PFSK-1 (cell line): ENCODE results near the gene ERBB4.

Experiments
- FOXP2 ChIP-seq: optimal IDR thresholded peaks from 2 replicates; pipeline ENCODE3; 2011; ENCODE audit warnings: borderline replicate concordance, control low read depth, inconsistent platforms; ENCODE audit not compliant: insufficient read depth; ENCODE audit errors: extremely low read length, extremely low read depth
- POLR2AphosphoS5 ChIP-seq: IDR thresholded peaks from 2 replicates; pipeline ENCODE4 v1.6.1; 2012; ENCODE audit warnings: low read depth, mild to moderate bottlenecking, control low read depth, low read length, moderate library complexity
- REST ChIP-seq, 2 experiments: IDR thresholded peaks; 2 replicates each; pipeline versions ENCODE4 v1.6.1 to v1.8.0; 2011 to 2012; ENCODE audit warnings: low read depth in 2 of 2, low read length in 2 of 2, control low read depth in 1 of 2, inconsistent platforms in 1 of 2, mild to moderate bottlenecking in 1 of 2, moderate library complexity in 1 of 2; ENCODE audit not compliant: insufficient read depth in 1 of 2
- SIN3A ChIP-seq: IDR thresholded peaks from 2 replicates; pipeline ENCODE4 v1.6.1; 2012; ENCODE audit warnings: mild to moderate bottlenecking, low read length, moderate library complexity, borderline replicate concordance; ENCODE audit not compliant: insufficient read depth
- TAF1 ChIP-seq: IDR thresholded peaks from 2 replicates; pipeline ENCODE4 v1.6.1; 2012; ENCODE audit warnings: low read length, control low read depth, borderline replicate concordance; ENCODE audit not compliant: insufficient read depth

ERBB4 gene

GRCh38 chr2:211955648-211956047, 583.0 kb downstream of the ERBB4 start:
- no peak for TF ChIP-seq TAF1
- TF ChIP-seq REST (IDR thresholded peaks at IDR 0.05; ENCODE audit: insufficient read depth in 1 of 2, low read depth in 2 of 2, low read length in 2 of 2): no peak
- no peak for TF ChIP-seq SIN3A
- TF ChIP-seq FOXP2: no peak
- no peak for TF ChIP-seq POLR2AphosphoS5

GRCh38 chr2:211948932-211949331, 589.7 kb downstream of the ERBB4 start:
- no peak for TF ChIP-seq FOXP2
- no peak for TF ChIP-seq REST (IDR thresholded peaks at IDR 0.05; ENCODE audit: insufficient read depth in 1 of 2, low read depth in 2 of 2, low read length in 2 of 2)
- no peak for TF ChIP-seq TAF1
- no peak for TF ChIP-seq SIN3A
- no peak for TF ChIP-seq POLR2AphosphoS5

GRCh38 chr2:211946960-211947359, 591.6 kb downstream of the ERBB4 start:
- no peak for TF ChIP-seq REST (IDR thresholded peaks at IDR 0.05; ENCODE audit: insufficient read depth in 1 of 2, low read depth in 2 of 2, low read length in 2 of 2)
- TF ChIP-seq FOXP2: no peak
- TF ChIP-seq SIN3A: no peak
- TF ChIP-seq TAF1: no peak
- TF ChIP-seq POLR2AphosphoS5: no peak

GRCh38 chr2:211944572-211944971, 594.0 kb downstream of the ERBB4 start:
- TF ChIP-seq REST (IDR thresholded peaks at IDR 0.05; ENCODE audit: insufficient read depth in 1 of 2, low read depth in 2 of 2, low read length in 2 of 2): no peak
- TF ChIP-seq POLR2AphosphoS5: no peak
- TF ChIP-seq FOXP2: no peak
- TF ChIP-seq TAF1: no peak
- no peak for TF ChIP-seq SIN3A

GRCh38 chr2:211942153-211942552, 596.4 kb downstream of the ERBB4 start:
- TF ChIP-seq SIN3A (no peak), REST (IDR thresholded peaks at IDR 0.05; ENCODE audit: insufficient read depth in 1 of 2, low read depth in 2 of 2, low read length in 2 of 2) (no peak), TAF1 (no peak), POLR2AphosphoS5 (no peak)
